AG10803 (cell line): Measurements from ENCODE around the gene GRK3.

Source experiments
- DNase-seq: peaks from one replicate; pipeline ENCODE4 v3.0.0; 2010; ENCODE audit warnings: low read depth
- H3K4me3 ChIP-seq: 2 replicates; pipeline ENCODE4 v1.5.1; 2011; ENCODE audit warnings: mild to moderate bottlenecking, low read length, control low read depth
- CTCF ChIP-seq: conservative IDR thresholded peaks from 2 replicates; pipeline ENCODE4 v1.5.1; 2011; ENCODE audit warnings: mild to moderate bottlenecking, low read length, control low read depth, inconsistent platforms

GRK3 gene

DNA sequence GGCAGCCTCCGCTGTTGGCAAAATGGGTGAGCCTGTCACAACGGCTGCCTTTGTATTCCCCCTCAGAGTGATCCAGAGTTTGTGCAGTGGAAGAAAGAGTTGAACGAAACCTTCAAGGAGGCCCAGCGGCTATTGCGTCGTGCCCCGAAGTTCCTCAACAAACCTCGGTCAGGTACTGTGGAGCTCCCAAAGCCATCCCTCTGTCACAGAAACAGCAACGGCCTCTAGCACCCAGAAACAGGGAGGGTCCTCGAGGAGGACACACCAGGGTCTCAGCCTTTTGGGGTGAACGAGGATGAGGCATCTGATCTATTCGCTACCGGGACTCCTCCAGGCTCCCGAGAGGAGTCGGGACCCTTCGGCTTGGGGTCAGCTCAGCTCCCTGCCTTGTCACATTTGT, 157.7 kb downstream of the GRK3 start:
- DNase-seq = no peak
- TF ChIP-seq CTCF = no peak
- H3K4me3 ChIP-seq = no peak overlapping the region

DNA sequence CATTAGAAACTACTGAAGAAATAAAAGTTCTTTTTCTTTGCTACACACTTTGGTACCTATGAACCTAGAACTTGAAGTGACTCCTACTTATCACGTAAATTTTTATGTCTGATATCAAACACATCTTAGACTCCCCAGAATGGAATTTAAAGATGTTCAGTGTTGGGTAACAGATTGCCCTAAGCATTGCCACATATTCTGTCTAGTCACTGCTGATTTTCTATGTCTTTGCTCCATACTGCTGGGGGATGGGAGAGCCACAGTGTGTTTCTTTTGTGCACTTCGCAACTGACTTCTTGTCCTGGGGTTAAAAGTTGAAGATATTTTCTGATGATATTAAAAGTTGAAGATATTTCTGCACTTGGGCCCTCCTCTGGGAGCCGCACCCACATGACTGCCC, 158.2 kb downstream of the GRK3 start:
- TF ChIP-seq CTCF = no peak
- DNase-seq = peak; percentile 3
- no peak overlapping the region for H3K4me3 ChIP-seq

DNA sequence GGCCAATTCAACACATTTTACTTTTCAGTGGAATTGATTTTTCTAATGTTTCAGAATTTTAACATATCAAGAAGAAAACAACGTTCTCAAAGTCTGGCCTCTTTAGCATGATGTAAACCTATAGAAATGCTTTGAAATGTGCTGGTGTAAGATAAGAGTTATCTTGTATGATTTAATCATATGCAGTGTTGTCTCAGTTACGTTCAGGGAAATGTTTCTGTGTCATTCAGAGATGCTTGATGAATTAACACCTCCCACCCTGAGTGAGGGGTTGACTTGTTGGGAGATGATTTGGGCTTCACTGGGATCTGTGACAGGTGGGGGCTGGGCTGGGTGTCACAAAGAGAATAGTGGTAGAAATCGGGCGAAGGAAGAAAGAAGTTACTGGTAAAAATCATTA, 161.8 kb downstream of the GRK3 start:
- no peak for DNase-seq
- TF ChIP-seq CTCF = no peak
- H3K4me3 ChIP-seq = no peak overlapping the region

- TF ChIP-seq CTCF = no peak
- H3K4me3 ChIP-seq = no peak overlapping the region
- DNase-seq = no peak
These were observed 163.6 kb downstream of the GRK3 start for GRCh38 chr22:25728071-25728470.

GRCh38 chr22:25729016-25729995, 164.8 kb downstream of the GRK3 start:
- H3K4me3 ChIP-seq = no peak overlapping the region
- no peak for DNase-seq
- no peak for TF ChIP-seq CTCF

DNA sequence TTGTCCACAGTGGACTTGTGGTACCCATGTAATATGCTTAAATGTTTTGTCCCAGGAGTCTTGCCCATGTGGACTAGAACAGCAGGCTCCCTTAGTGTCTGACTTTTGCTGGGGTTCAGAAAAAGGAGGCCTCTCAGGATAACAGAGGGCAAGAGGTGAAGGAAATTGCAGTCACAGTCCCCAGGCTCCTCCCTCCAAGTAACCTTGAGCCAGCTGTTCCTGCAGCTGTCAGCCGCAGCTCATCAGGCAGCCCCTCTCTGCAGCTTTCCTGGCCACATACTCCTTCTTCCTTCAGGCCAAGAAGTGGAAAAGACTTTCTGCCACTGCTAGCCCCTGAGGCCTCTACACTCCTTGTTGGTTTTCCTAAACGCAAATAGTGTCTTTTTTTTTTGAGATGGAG, 171.2 kb downstream of the GRK3 start:
- DNase-seq = no peak
- TF ChIP-seq CTCF = no peak

DNA sequence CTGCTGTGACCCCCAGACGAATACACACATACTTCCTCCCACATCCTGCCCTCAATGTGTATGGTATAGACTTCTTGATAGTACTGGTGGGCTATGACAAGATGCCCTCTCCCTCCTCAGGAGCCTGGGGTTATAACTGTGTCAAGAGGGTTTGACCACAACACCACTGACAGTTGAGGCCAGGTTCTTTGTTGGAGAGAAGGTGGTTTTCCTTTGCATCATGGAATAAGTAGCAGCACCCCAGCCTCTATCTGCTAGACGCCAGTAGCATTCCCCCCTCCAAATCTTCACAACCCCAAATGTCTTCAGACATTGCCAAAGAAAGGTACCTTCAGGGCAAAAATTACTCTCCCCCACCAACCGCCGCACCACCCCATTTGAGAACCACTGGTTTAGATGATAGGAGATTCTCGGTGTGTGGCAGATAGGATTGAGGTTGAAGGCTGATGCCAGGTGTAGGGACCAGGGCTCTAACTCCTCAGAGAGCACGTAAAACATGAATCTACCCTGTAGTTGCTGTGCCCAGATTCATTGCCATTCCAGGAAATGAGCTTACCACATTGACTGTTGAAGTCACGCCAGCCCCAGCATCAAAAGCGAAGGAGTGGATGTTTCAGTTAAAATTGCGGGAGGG, 172.0 kb downstream of the GRK3 start:
- no peak overlapping the region for H3K4me3 ChIP-seq
- no peak for TF ChIP-seq CTCF
- no peak for DNase-seq

More for the DNA sequence above, 171.2 kb downstream of the GRK3 start:
- H3K4me3 ChIP-seq = no peak overlapping the region
